Measurements from ENCODE around the gene SEMA3B. TPM values are rescaled to one million over a fixed set of nuclear protein-coding genes. Genes with fewer than 3 reads are reported as not detected.
A peak's percentile ranks its signal among the peaks of the same experiment; 100 is the strongest.
"Not testable (repeated sequence)": the region's sequence is repeated elsewhere in the genome, so short reads cannot be mapped to it uniquely, and the experiment has no call there.

Gene SEMA3B
- total RNA-seq, 1 experiment from 2014 or later: 6.4 TPM

- Mint-ChIP-seq H3K27me3 (ENCODE audit: low read depth) (peaks cover 45% of the 10 kb centered on the region), H3K4me1 (peaks cover 15 to 17% of the 10 kb centered on the region in 2 experiments), H3K4me3 (no peak overlapping the region), H3K9me3 (no peaks in the 10 kb centered on the region), H3K27ac (peak overlapping the region in 1 of 3 experiments; percentile 34; a peak in 1 of 7 replicates), H3K36me3 (ENCODE audit: insufficient read depth in 1 of 3, low read depth in 3 of 3) (no peaks in the 10 kb centered on the region; a peak in 1 of 7 replicates)
- no peak overlapping the region for H2AK5ac ChIP-seq (ENCODE audit: insufficient read length, low read length)
- H4K8ac ChIP-seq (replicated peaks; ENCODE audit: insufficient read length, low read depth, low read length): no peak overlapping the region
- no peak overlapping the region for H2BK5ac ChIP-seq (ENCODE audit: insufficient read length, low read length)
- H3K4me2 ChIP-seq (ENCODE audit: insufficient read depth, insufficient read length, low read length): no peak overlapping the region
- no peak overlapping the region for H2BK20ac ChIP-seq (ENCODE audit: low read depth, low read length, poor library complexity, severe bottlenecking)
- no peaks in the 10 kb centered on the region for H4K20me1 ChIP-seq (ENCODE audit: control insufficient read depth, insufficient read depth, insufficient read length)
- no peak overlapping the region for H4K5ac ChIP-seq (ENCODE audit: insufficient read length, low read depth, low read length)
- H3K79me2 ChIP-seq (ENCODE audit: insufficient read depth, low read length): no peaks in the 10 kb centered on the region
- no peak overlapping the region for H2BK15ac ChIP-seq (ENCODE audit: low read depth, low read length)
- DNase-seq: no peak
- no peak overlapping the region for H2BK120ac ChIP-seq (ENCODE audit: low read depth, low read length, poor library complexity, severe bottlenecking)
- no peak overlapping the region for H2BK12ac ChIP-seq (ENCODE audit: insufficient read length, low read depth, low read length)
- no peak overlapping the region for H3K9ac ChIP-seq (ENCODE audit: extremely low read depth, insufficient read length, low read length)
- H4K91ac ChIP-seq (ENCODE audit: insufficient read length, low read depth, low read length): no peak overlapping the region
- H3K27me3 ChIP-seq (ENCODE audit: insufficient read depth, low read length): peaks cover 3% of the 10 kb centered on the region; the same call in 1 of the 2 replicates
- no CpG with 5 or more reads among the region's 8 CpGs for WGBS (ENCODE audit: extremely low coverage, insufficient read length, low lambda C conversion rate)
- H3K79me1 ChIP-seq (ENCODE audit: insufficient read depth, low read depth, low read length, poor library complexity, severe bottlenecking): no peaks in the 10 kb centered on the region
- peaks cover 6% of the 10 kb centered on the region for H3K23me2 ChIP-seq (ENCODE audit: insufficient read length, low read depth, low read length, poor library complexity, severe bottlenecking)
- no peak for TF ChIP-seq CTCF (conservative IDR thresholded peaks at IDR 0.05)
- H3T11ph ChIP-seq (ENCODE audit: low read length): no peak overlapping the region
- H2AFZ ChIP-seq (ENCODE audit: low read length): no peak overlapping the region
- no peak overlapping the region for H3K23ac ChIP-seq (ENCODE audit: insufficient read length, low read depth, low read length)
- H3K14ac ChIP-seq (ENCODE audit: insufficient read depth, low read length): no peak overlapping the region
- H3K4ac ChIP-seq (ENCODE audit: low read depth, low read length): no peak overlapping the region
- H3K18ac ChIP-seq (ENCODE audit: insufficient read length, low read depth, low read length): no peak overlapping the region
- no peak overlapping the region for H3K56ac ChIP-seq (ENCODE audit: insufficient read length, low read depth, low read length)
- H3K9me3 ChIP-seq (ENCODE audit: control insufficient read depth, low read depth, low read length): no peaks in the 10 kb centered on the region
- H3K27ac ChIP-seq (ENCODE audit: insufficient read length, low read depth, low read length): no peak overlapping the region
- H3K4me1 ChIP-seq (ENCODE audit: insufficient read depth, low read length): no peaks in the 10 kb centered on the region
These were observed 10.5 kb downstream of the SEMA3B start for GRCh38 chr3:50279255-50280016.

GRCh38 chr3:50284121-50284520, 15.2 kb downstream of the SEMA3B start:
- not testable (repeated sequence) for H2BK20ac ChIP-seq (ENCODE audit: low read depth, low read length, poor library complexity, severe bottlenecking); H4K8ac ChIP-seq (replicated peaks; ENCODE audit: insufficient read length, low read depth, low read length); H3K4me1 Mint-ChIP-seq; H2BK120ac ChIP-seq (ENCODE audit: low read depth, low read length, poor library complexity, severe bottlenecking); H3T11ph ChIP-seq (ENCODE audit: low read length); DNase-seq; H3K27me3 ChIP-seq (ENCODE audit: insufficient read depth, low read length); H3K23me2 ChIP-seq (ENCODE audit: insufficient read length, low read depth, low read length, poor library complexity, severe bottlenecking); H3K4ac ChIP-seq (ENCODE audit: low read depth, low read length); H3K9me3 Mint-ChIP-seq; H3K14ac ChIP-seq (ENCODE audit: insufficient read depth, low read length); H2BK12ac ChIP-seq (ENCODE audit: insufficient read length, low read depth, low read length); H4K20me1 ChIP-seq (ENCODE audit: control insufficient read depth, insufficient read depth, insufficient read length); H3K4me3 Mint-ChIP-seq; H2BK5ac ChIP-seq (ENCODE audit: insufficient read length, low read length); H3K56ac ChIP-seq (ENCODE audit: insufficient read length, low read depth, low read length); H2AFZ ChIP-seq (ENCODE audit: low read length); H3K79me1 ChIP-seq (ENCODE audit: insufficient read depth, low read depth, low read length, poor library complexity, severe bottlenecking); H3K18ac ChIP-seq (ENCODE audit: insufficient read length, low read depth, low read length); H3K27me3 Mint-ChIP-seq (ENCODE audit: low read depth); H3K4me1 ChIP-seq (ENCODE audit: insufficient read depth, low read length); H2BK15ac ChIP-seq (ENCODE audit: low read depth, low read length); H2AK5ac ChIP-seq (ENCODE audit: insufficient read length, low read length); H3K27ac ChIP-seq (ENCODE audit: insufficient read length, low read depth, low read length); H3K23ac ChIP-seq (ENCODE audit: insufficient read length, low read depth, low read length); H4K5ac ChIP-seq (ENCODE audit: insufficient read length, low read depth, low read length); H3K4me2 ChIP-seq (ENCODE audit: insufficient read depth, insufficient read length, low read length); H3K79me2 ChIP-seq (ENCODE audit: insufficient read depth, low read length); H3K9ac ChIP-seq (ENCODE audit: extremely low read depth, insufficient read length, low read length); H3K27ac Mint-ChIP-seq; H3K9me3 ChIP-seq (ENCODE audit: control insufficient read depth, low read depth, low read length); H4K91ac ChIP-seq (ENCODE audit: insufficient read length, low read depth, low read length)
- WGBS (ENCODE audit: extremely low coverage, insufficient read length, low lambda C conversion rate): no CpG with 5 or more reads among the region's 6 CpGs
- peaks cover 13 to 25% (median 20%) of the 10 kb centered on the region in 3 experiments; a peak in 6 of 7 replicates for H3K36me3 Mint-ChIP-seq (ENCODE audit: insufficient read depth in 1 of 3, low read depth in 3 of 3)
